HuH-7.5 (cell line): ENCODE results near the gene TCEAL3.
"Not testable (repeated sequence)": the region's sequence is repeated elsewhere in the genome, so short reads cannot be mapped to it uniquely, and the experiment has no call there.

Experiments used
- DNase-seq: peaks from one replicate; pipeline ENCODE4 v3.0.0; 2011; ENCODE audit warnings: low spot score

The TCEAL3 gene

GRCh38 chrX:103607364-103608305 lies at the start of gene TCEAL3:
TCEAL3 (plus strand) TSS chrX:103607963; CDS start chrX:103609065, 1,102 bp downstream.
- no peak for DNase-seq

GRCh38 chrX:103560256-103560655 lies 47.5 kb upstream of the TCEAL3 start:
- DNase-seq = no peak

- DNase-seq = no peak
Observed at GRCh38 chrX:103562801-103563200, 45.0 kb upstream of the TCEAL3 start.

- no peak for DNase-seq
Observed at GRCh38 chrX:103565197-103565596, 42.6 kb upstream of the TCEAL3 start.

- DNase-seq = no peak
Observed at GRCh38 chrX:103565752-103566151, 42.0 kb upstream of the TCEAL3 start.

GRCh38 chrX:103571121-103571520 lies 36.6 kb upstream of the TCEAL3 start:
- DNase-seq = no peak

- no peak for DNase-seq
Observed at GRCh38 chrX:103571726-103572125, 36.0 kb upstream of the TCEAL3 start.

GRCh38 chrX:103573202-103573601 lies 34.6 kb upstream of the TCEAL3 start:
- DNase-seq = no peak

- no peak for DNase-seq
Observed at GRCh38 chrX:103584596-103584995, 23.2 kb upstream of the TCEAL3 start.

GRCh38 chrX:103585411-103586313 lies 22.1 kb upstream of the TCEAL3 start, which contains the start of gene TCEAL4:
TCEAL4 (plus strand) TSS chrX:103585515; CDS start chrX:103586676, 1,161 bp downstream.
- DNase-seq = no peak

GRCh38 chrX:103586314-103586646 lies 21.5 kb upstream of the TCEAL3 start:
- DNase-seq = no peak

- DNase-seq = no peak
Observed at GRCh38 chrX:103586659-103587058, 21.1 kb upstream of the TCEAL3 start.

GRCh38 chrX:103592295-103592694 lies 15.5 kb upstream of the TCEAL3 start:
- not testable (repeated sequence) for DNase-seq

- DNase-seq = not testable (repeated sequence)
Observed at GRCh38 chrX:103595202-103595601, 12.6 kb upstream of the TCEAL3 start.

- DNase-seq = no peak
Observed at GRCh38 chrX:103608306-103608963, 672 bp downstream of the TCEAL3 start.

GRCh38 chrX:103610282-103610681 lies 2.5 kb downstream of the TCEAL3 start:
- DNase-seq = no peak

GRCh38 chrX:103613362-103613890 lies 5.7 kb downstream of the TCEAL3 start:
- DNase-seq = no peak

GRCh38 chrX:103614999-103615398 lies 7.2 kb downstream of the TCEAL3 start:
- DNase-seq = no peak

- no peak for DNase-seq
Observed at GRCh38 chrX:103615781-103616371, 8.1 kb downstream of the TCEAL3 start.

GRCh38 chrX:103616676-103617186 lies 9.0 kb downstream of the TCEAL3 start:
- DNase-seq = no peak

GRCh38 chrX:103624111-103624510 lies 16.3 kb downstream of the TCEAL3 start:
- DNase-seq = no peak
